Measurements from ENCODE around the gene SHOC2.

SHOC2 gene

DNA sequence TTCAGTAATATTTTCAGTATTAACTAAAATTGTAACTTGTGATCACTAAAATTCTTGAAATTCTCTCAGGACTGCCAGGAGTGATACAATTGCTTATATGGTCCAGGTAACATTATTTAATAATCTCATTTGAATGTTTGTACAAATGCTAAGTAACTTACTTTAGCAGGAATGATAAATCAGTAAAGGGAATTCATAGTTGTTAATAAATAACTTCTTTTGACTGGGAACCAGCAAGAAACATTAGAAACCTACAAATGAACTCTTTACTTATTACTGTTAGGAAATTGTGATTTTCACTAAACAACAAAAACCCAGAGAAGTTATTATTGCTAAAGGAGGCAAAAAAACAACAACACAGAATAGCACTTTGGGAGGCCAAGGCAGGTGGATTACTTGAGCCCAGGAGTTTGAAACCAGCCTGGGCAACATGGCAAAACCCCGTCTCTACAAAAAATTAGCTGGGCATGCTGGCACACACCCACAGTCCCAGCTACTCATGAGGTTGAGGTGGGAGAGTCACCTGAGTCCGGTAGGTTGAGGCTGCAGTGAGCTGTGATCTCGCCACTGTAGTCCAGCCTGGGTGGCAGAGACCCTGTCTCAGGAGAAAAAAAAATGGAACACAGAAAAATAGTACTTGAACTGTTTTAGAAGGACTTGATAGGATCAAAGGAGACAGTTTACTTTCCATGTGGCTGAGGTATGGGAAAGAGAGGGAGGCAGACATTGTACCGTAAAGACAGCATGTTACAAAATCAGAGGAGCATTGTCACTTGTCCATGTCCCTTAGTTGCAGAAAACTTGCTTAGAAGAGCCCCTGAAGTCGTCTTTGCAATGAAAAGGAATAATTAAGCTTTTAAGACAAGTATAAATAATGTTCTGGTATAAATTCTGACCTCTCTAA, 53.1 kb downstream of the SHOC2 start:
- FAIRE-seq (peak; percentile 24), DNase-seq (ENCODE audit: insufficient read length) (no peak)
- TF ChIP-seq TAF1 (IDR thresholded peaks at IDR 0.05; ENCODE audit: borderline replicate concordance, low read depth, low read length) (no peak), POLR2AphosphoS5 (IDR thresholded peaks at IDR 0.05; ENCODE audit: low read depth, low read length) (no peak), POLR2A (IDR thresholded peaks at IDR 0.05; ENCODE audit: low read depth, low read length) (no peak)

DNA sequence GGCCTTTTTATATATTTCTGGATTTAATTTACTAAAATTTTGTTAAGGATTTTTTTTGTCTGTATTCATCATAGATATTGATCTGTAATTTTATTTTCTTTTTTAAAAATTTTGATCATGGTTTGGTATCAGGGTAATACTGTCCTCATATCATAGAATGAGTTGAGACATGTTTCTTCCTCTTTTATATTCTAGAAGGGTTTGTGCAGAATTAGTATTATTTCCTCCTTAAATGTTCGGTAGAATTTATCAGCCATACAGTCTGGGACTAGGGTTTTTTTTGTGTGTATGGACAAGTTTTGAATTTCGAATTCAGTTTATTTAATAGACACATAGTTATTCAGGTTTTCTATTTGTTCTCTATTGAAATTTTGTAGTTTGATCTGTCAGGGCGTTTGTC, 54.0 kb downstream of the SHOC2 start:
- DNase-seq (ENCODE audit: insufficient read length) = no peak
- no peak for TF ChIP-seq TAF1 (IDR thresholded peaks at IDR 0.05; ENCODE audit: borderline replicate concordance, low read depth, low read length)
- TF ChIP-seq POLR2AphosphoS5 (IDR thresholded peaks at IDR 0.05; ENCODE audit: low read depth, low read length) = no peak
- TF ChIP-seq POLR2A (IDR thresholded peaks at IDR 0.05; ENCODE audit: low read depth, low read length) = no peak
- FAIRE-seq = no peak

DNA sequence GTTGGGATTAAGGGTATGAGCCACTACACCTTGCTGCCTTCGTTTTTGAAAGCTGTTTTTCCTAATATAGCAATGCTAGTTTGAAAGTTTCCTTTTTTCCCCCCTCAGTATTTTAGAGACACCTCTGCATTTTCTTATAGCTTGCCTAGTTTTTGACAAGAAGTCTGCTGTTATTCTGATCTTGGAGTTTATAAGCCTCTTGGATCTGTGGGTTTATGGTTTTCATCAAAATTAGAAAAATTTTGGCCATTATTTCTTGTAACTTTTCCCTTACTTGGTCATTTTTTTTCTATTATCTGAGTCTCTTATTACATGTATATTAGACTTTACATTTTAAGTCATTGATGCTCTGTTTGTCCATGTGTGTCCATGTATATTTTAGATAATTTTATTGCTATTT, 57.2 kb downstream of the SHOC2 start:
- no peak for DNase-seq (ENCODE audit: insufficient read length)
- TF ChIP-seq POLR2AphosphoS5 (IDR thresholded peaks at IDR 0.05; ENCODE audit: low read depth, low read length) (no peak), TAF1 (IDR thresholded peaks at IDR 0.05; ENCODE audit: borderline replicate concordance, low read depth, low read length) (no peak), POLR2A (IDR thresholded peaks at IDR 0.05; ENCODE audit: low read depth, low read length) (no peak)
- FAIRE-seq = no peak

DNA sequence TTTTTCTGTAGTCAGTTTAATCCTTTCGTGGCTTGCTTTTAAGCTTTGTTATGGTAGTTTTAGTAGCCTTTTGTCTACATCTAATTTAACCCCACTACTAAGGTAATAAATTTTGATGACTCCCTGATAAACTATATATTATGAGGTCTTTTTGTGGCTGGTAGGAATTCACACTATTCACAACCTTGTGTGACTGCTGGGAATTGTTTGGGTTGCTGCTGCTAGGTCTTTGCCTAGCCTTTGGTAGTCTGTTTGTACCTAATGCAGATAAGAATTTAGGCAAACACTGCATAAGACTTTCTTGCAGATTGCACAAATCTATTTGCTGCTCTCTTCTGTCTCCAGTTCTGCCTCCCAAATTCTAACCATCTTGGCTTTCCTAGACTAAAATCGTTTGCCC, 58.3 kb downstream of the SHOC2 start:
- DNase-seq (ENCODE audit: insufficient read length) (no peak), FAIRE-seq (peak; percentile 68)
- TF ChIP-seq TAF1 (IDR thresholded peaks at IDR 0.05; ENCODE audit: borderline replicate concordance, low read depth, low read length) (no peak), POLR2A (IDR thresholded peaks at IDR 0.05; ENCODE audit: low read depth, low read length) (no peak), POLR2AphosphoS5 (IDR thresholded peaks at IDR 0.05; ENCODE audit: low read depth, low read length) (no peak)

DNA sequence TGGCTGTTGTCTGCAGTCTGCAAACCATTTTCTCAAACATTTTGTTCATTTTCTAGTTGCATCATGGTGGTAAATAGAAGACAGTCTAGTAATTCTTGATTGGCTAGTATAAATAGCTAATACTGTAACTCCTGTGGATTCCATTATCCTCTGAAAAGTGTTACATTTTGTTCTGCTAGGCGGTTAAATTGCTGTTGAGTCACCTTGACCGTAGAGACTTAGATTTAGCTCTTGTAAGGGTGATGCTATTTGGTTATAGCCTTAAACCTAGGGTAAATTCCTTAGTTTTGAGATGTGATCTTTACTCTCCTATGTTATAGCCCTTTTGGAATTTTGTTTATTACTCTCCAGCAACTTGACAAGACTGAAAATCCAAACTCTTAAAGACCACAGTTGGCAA, 58.8 kb downstream of the SHOC2 start:
- DNase-seq (ENCODE audit: insufficient read length) = no peak
- FAIRE-seq = no peak
- no peak for TF ChIP-seq POLR2A (IDR thresholded peaks at IDR 0.05; ENCODE audit: low read depth, low read length)
- TF ChIP-seq POLR2AphosphoS5 (IDR thresholded peaks at IDR 0.05; ENCODE audit: low read depth, low read length) = no peak
- TF ChIP-seq TAF1 (IDR thresholded peaks at IDR 0.05; ENCODE audit: borderline replicate concordance, low read depth, low read length) = no peak

DNA sequence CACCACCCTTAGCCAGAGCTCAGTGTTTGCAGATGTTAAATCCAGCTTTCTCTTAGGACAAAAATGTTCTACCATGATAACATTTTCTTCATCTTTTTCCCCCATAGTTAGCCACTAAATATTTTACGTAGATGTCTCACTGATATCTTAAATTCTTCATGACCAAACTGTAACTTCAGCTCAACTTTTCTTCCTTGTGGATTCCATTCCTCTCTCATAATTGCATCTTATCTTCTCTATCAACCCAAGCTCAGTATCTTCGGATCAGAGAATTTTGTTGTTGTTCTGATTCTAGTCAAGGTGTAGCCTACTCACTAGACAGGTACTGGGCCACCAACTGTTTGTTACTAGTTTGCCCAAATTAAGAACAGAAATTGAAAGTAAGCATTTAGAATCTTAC, 60.2 kb downstream of the SHOC2 start:
- DNase-seq (ENCODE audit: insufficient read length) (no peak), FAIRE-seq (no peak)
- TF ChIP-seq TAF1 (IDR thresholded peaks at IDR 0.05; ENCODE audit: borderline replicate concordance, low read depth, low read length) (no peak), POLR2AphosphoS5 (IDR thresholded peaks at IDR 0.05; ENCODE audit: low read depth, low read length) (no peak), POLR2A (IDR thresholded peaks at IDR 0.05; ENCODE audit: low read depth, low read length) (no peak)

DNA sequence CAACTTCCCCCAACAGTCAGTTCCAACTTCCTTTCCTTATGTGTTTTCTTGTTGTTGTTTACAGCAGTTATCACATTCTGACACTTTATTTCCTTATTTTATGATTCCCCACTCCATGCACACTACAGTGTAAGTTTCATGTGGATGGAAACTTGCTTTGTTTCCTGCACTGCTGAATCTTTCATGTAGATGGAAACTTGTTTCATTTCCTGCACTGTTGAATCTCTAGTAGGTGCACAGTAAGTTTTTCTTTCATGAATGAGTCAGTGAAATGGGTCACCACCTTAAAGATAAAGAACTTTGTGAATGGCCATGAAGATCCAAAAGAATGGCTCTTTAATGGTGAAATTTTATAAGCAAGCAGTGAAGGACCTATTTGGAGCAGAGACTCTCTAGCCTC, 61.4 kb downstream of the SHOC2 start:
- TF ChIP-seq POLR2A (IDR thresholded peaks at IDR 0.05; ENCODE audit: low read depth, low read length) (no peak), POLR2AphosphoS5 (IDR thresholded peaks at IDR 0.05; ENCODE audit: low read depth, low read length) (no peak), TAF1 (IDR thresholded peaks at IDR 0.05; ENCODE audit: borderline replicate concordance, low read depth, low read length) (no peak)
- FAIRE-seq = peak; percentile 50
- DNase-seq (ENCODE audit: insufficient read length) = no peak

DNA sequence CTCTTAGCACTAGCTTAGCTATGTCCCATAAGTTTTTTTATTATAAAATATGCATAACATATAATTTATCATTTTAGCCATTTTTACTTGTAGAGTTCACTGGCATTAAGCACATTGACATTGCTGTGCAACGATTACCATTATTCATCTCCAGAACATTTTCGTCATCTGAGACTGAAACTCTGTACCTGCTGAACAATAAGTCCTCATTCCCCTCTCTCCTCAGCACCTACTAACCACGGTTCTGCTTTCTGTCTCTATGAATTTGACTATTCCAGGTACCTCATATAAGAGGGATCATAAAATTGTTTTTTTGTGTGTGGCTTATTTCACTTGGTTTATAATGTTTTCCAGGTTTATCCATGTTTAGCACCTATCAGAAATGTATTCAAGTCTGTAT, 64.1 kb downstream of the SHOC2 start:
- no peak for TF ChIP-seq TAF1 (IDR thresholded peaks at IDR 0.05; ENCODE audit: borderline replicate concordance, low read depth, low read length)
- TF ChIP-seq POLR2A (IDR thresholded peaks at IDR 0.05; ENCODE audit: low read depth, low read length) = no peak
- no peak for TF ChIP-seq POLR2AphosphoS5 (IDR thresholded peaks at IDR 0.05; ENCODE audit: low read depth, low read length)
- FAIRE-seq (peak; percentile 58), DNase-seq (ENCODE audit: insufficient read length) (no peak)

DNA sequence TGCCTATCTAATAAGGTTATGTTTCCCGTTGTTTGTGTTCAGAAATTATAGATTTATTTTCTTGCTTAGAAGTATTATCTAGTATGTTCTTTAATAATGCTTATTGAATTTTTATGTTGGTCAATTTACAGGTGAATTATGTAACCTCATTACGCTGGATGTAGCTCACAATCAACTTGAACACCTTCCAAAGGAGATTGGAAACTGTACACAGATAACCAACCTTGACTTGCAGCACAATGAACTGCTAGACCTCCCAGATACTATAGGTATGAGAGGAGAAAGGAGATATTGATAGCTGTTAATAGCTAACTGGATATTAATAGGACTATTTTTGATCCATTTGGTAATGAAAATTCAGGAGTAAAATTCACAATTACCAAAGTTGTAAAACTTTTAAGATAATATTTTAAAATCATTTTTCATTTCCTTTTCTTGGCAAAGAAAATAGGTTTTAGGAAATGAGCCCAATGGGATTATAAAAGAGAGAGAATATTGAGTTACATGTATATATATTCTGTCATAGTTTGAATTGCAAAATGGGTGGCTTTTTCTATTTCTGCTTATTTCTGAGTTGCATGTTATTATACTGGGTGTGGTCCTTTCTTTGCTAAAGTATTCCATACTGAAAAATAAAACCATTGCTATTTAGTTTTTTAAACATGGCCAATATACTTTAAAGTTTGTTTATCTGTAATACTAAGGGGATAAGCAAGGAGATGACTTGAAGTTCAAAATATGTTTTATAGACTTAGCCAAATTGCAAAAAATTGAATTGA, 66.3 kb downstream of the SHOC2 start:
- TF ChIP-seq TAF1 (IDR thresholded peaks at IDR 0.05; ENCODE audit: borderline replicate concordance, low read depth, low read length) (no peak), POLR2A (IDR thresholded peaks at IDR 0.05; ENCODE audit: low read depth, low read length) (no peak), POLR2AphosphoS5 (IDR thresholded peaks at IDR 0.05; ENCODE audit: low read depth, low read length) (no peak)
- FAIRE-seq (peak; percentile 54), DNase-seq (ENCODE audit: insufficient read length) (no peak)

DNA sequence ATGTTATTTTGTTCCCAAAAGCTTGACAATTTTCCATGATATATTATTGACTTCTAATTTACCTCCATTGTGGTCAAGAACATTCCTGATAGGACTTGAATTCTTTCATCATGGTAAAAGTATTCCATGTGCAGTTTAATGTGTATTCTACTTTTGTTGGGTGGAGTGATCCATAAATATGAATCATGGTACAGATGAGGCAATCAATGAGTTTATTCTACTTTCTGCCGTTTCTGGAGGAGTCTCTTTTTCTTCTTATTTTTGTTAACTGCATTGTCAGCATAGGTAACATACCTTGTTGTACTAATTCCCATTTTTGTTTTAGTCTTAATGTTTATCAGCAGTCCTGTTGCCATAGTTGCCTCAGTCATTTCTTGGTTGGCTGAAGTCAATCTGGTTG, 69.6 kb downstream of the SHOC2 start:
- TF ChIP-seq TAF1 (IDR thresholded peaks at IDR 0.05; ENCODE audit: borderline replicate concordance, low read depth, low read length) = no peak
- no peak for TF ChIP-seq POLR2A (IDR thresholded peaks at IDR 0.05; ENCODE audit: low read depth, low read length)
- TF ChIP-seq POLR2AphosphoS5 (IDR thresholded peaks at IDR 0.05; ENCODE audit: low read depth, low read length) = no peak
- FAIRE-seq (peak; percentile 14), DNase-seq (ENCODE audit: insufficient read length) (no peak)

DNA sequence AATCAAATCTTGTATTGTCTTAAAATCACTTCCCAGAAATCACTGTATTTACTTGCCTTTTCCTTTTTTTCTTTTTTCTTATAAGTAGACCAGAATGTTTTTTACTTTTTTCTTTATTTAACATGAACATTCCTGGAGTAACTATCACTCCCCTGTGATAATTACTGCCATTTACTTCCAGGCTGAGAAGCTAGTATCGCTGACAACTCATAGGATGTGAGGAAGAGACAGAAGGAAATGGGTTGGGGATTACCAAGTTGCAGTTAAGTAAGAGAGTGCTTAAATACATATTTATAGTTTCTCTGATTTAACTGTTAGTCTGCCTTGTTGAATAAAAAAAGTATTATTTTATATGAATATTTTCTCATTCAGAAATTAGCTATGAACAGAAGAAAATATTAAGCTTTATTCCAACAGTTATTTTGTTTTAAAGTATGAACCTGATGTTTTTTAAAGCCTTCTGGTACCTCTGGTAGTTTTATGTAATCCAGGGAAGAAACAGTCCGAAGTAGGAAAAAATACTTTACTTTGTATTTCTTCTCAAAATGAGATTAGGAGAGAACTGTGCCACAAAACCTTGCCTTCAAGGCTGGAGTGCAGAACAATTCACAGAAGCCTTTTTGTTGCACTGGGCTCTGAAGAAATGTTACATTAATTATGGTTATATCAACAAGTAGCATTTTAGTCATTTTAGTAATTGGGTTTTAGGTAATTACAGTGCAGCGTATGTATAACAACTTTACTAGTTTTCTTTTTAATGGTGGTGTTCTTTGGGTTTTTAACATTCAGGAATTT, 72.8 kb downstream of the SHOC2 start:
- FAIRE-seq (no peak), DNase-seq (ENCODE audit: insufficient read length) (no peak)
- no peak for TF ChIP-seq TAF1 (IDR thresholded peaks at IDR 0.05; ENCODE audit: borderline replicate concordance, low read depth, low read length)
- TF ChIP-seq POLR2A (IDR thresholded peaks at IDR 0.05; ENCODE audit: low read depth, low read length) = no peak
- no peak for TF ChIP-seq POLR2AphosphoS5 (IDR thresholded peaks at IDR 0.05; ENCODE audit: low read depth, low read length)

All from GM12892 (cell line).